Fibroblast of villous mesenchyme (primary cell): ENCODE results near the gene MS4A6E. TPM values are rescaled to one million over a fixed set of nuclear protein-coding genes. Genes with fewer than 3 reads are reported as not detected.

Experiments
- DNase-seq: peaks from one replicate; pipeline ENCODE4 v3.0.0-alpha.2; 2010; ENCODE audit warnings: low read depth
- H3K4me3 ChIP-seq: 2 replicates; pipeline ENCODE4 v1.5.1; 2011; ENCODE audit warnings: low read depth, mild to moderate bottlenecking, low read length
- total RNA-seq: library from RNA; depleted of rRNA; stranded (reverse); fragments of >200 nt; gene quantifications from 2 replicates; pipeline ENCODE4 v1.2.3, GENCODE V29; 2012
- TF ChIP-seq, protein P1 (sequence below): IDR thresholded peaks from 2 replicates; pipeline ENCODE4 v1.5.1; 2012; ENCODE audit warnings: low read depth, mild to moderate bottlenecking, low read length; ENCODE audit not compliant: insufficient read depth

Gene MS4A6E
- total RNA-seq, 1 donor = not detected

- TF ChIP-seq, protein P1, sequence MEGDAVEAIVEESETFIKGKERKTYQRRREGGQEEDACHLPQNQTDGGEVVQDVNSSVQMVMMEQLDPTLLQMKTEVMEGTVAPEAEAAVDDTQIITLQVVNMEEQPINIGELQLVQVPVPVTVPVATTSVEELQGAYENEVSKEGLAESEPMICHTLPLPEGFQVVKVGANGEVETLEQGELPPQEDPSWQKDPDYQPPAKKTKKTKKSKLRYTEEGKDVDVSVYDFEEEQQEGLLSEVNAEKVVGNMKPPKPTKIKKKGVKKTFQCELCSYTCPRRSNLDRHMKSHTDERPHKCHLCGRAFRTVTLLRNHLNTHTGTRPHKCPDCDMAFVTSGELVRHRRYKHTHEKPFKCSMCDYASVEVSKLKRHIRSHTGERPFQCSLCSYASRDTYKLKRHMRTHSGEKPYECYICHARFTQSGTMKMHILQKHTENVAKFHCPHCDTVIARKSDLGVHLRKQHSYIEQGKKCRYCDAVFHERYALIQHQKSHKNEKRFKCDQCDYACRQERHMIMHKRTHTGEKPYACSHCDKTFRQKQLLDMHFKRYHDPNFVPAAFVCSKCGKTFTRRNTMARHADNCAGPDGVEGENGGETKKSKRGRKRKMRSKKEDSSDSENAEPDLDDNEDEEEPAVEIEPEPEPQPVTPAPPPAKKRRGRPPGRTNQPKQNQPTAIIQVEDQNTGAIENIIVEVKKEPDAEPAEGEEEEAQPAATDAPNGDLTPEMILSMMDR = no peak
- DNase-seq = no peak
- H3K4me3 ChIP-seq = no peak overlapping the region
Observed at GRCh38 chr11:60371854-60372253, 44.8 kb downstream of the MS4A6E start.

DNA sequence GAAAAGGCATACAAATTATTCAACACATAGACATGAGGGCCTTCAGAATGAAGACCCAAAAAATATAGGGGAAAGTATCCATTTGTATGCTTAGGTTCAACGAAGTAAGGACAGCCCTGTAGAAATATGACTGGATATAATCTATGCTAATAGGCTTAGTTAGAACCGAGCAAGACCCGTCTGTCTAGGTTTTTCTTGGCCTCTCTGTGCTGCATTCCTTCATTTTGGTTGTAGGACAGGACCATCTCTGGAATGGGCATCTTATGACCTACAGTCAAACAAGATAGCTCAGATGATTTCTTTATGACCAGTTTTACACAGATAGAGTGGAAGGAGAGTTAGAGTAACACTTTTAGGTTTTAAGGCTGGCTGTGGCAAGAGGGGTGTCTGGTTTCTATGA lies 45.7 kb downstream of the MS4A6E start:
- TF ChIP-seq, protein P1 = no peak
- no peak for DNase-seq
- no peak overlapping the region for H3K4me3 ChIP-seq

DNA sequence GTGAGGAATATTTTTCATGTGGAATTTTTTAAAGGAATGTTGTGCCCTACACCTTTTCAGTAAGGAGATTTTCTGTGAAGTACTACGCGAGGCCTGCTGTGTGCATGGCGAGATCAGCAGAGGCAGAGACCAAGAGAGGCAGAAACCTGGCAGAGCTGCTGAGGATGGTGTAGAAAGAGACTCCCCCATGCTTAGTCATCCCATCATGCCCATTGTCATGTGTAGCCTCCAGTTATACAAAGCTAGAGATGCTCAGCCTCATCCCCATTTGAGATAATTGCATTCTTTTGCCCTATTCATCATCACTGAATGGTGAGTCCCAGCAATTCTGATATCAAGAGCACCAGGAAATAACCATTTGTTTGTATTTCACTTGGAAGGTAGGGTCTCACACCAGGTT lies 48.3 kb downstream of the MS4A6E start:
- no peak for DNase-seq
- H3K4me3 ChIP-seq = no peak overlapping the region
- TF ChIP-seq, protein P1 = no peak

DNA sequence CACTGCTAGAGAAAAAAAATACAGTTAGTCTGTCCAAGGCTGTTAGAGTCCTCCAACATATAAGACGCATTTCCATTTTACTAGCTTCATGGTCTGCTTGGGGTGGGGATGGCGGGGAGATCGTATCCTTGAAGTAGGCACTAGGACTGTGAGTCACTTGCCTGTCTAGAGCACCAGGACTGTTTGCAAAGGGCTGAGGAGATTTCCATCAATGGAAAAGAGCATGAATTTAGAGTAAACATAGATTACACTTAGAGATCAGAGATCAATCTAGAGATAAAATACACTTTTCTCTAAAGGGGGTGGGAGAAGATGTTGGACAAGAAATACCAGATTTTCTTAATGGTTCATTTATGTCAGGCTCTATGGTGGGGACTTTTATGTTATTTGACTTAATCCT lies 49.5 kb downstream of the MS4A6E start:
- TF ChIP-seq, protein P1 = no peak
- DNase-seq = no peak
- H3K4me3 ChIP-seq = no peak overlapping the region

DNA sequence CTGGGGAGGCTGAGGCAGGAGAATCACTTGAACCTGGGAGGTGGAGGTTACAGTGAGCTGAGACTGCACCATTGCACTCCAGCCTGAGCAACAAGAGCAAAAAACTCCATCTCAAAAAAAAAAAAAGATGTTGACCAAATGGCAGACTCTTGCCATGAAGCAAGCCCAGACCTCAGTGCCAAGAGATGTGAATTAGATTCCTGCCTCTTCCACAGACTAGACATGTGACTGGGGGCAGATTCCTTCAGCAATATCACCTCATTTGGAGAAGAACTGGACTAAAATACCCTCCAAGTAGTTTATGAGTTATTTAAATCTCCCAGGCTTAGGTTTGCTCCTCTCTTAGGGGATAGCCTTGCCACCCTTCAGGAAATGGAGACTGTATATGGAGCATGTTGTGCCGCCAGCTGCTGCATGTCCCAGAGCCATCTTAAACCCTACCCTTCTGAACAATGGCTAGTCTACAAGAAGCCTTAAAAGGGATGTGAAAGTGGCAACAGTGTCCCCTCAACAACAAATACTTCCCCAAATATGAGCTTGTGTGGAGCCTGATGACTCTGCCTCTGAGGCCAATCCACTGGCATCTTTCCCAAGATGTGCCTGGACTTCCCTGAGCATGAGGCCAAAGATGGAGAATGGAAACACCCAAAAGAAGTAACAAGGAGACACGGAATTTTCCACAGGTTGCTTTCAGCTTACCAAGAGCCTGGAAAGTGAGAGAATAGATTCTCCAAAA lies 50.5 kb downstream of the MS4A6E start:
- no peak for DNase-seq
- H3K4me3 ChIP-seq = no peak overlapping the region
- TF ChIP-seq, protein P1 = no peak

GRCh38 chr11:60378354-60378753 lies 51.3 kb downstream of the MS4A6E start, which contains the start of gene MS4A7:
Gene MS4A7, plus strand, starts transcription at chr11:60378532. Its CDS starts 4,610 bp downstream, at chr11:60383142.
- no peak within 1 kb of the TSS for H3K4me3 ChIP-seq
- no peak for DNase-seq
- TF ChIP-seq, protein P1 = no peak
